NCI-H1048 (cell line): ENCODE measurements around the gene ABCB7.
"Not testable (repeated sequence)": the region's sequence is repeated elsewhere in the genome, so short reads cannot be mapped to it uniquely, and the experiment has no call there.

Experiments
- DNase-seq: peaks from one replicate; lab custom pipeline; 2025; lab: John Stamatoyannopoulos, UW

The ABCB7 gene

DNA sequence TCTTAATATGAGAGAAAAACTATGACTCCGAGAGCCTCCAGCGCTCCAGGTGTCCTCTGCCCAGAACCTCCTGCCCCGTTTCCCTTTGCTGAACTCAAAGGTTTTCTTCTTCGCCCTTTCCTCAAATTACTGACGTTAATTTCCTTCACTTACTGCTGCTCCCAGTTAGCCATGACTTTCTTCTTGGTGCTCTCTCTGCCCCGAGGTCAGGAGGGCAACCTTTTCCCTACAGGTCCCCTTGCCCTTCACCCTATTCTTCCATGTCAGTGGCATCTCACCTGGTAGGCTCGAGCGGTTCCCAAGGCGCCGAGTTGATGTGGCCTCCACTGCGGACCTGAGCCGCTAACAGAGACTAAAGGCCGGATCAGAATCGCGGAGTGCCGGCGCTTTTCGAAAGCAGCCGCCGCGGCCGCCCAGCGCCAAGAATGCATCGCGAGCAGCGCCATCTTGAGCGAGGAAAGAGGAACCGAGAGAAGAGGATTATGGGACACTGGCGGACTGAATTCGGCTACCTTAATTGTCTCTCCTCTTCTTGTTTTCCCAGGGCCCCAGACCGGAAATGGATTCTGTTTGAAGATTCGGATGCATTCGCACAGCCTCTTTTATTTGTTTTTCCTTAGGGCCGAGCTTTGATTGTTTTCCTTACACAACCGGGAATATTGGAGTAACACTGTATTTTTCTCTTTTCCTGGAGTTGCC, at the start of gene ABCB7:
ABCB7 (minus strand) TSS at position 457 of the 699 bp plus-strand sequence; CDS start at position 446, 11 bp downstream.
- DNase-seq, result peak; percentile 24

DNA sequence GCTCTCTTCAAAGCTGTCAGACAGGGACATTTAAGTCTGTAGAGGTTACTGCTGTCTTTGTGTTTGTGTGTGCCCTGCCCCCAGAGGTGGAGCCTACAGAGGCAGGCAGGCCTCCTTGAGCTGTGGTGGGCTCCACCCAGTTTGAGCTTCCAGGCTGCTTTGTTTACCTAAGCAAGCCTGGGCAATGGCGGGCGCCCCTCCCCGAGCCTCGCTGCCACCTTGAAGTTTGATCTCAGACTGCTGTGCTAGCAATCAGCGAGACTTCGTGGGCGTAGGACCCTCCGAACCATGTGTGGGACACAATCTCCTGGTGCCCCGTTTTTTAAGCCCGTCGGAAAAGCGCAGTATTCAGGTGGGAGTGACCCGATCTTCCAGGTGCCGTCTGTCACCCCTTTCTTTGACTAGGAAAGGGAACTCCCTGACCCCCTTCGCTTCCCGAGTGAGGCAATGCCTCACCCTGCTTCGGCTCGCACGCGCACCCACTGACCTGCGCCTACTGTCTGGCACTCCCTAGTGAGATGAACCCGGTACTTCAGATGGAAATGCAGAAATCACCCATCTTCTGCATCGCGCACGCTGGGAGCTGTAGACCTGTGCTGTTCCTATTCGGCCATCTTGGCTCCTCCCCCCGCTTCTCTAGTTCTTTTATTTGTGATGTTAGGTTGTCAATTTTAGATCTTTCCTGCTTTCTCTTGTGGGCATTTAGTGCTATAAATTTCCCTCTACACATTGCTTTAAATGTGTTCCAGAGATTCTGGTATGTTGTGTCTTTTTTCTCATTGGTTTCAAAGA, 32.5 kb upstream of the ABCB7 start:
- not testable (repeated sequence) for DNase-seq

DNA sequence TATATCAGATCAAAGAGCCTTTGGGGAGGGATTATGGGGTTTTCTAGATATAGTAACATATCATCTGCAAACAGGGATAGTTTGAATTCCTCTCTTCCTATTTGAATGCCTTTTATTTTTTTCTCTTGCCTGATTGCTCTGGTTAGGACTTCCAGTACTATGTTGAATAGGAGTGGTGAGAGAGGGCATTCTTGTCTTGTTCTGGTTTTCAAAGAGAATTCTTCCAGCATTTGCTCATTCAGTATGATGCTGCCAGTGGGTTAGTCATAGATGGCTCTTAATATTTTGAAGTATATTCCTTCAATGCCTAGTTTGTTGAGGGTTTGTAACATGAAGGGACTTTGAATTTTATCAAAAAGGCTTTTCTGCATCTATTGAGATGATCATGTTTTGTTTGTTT, 25.6 kb upstream of the ABCB7 start:
- no peak for DNase-seq

DNA sequence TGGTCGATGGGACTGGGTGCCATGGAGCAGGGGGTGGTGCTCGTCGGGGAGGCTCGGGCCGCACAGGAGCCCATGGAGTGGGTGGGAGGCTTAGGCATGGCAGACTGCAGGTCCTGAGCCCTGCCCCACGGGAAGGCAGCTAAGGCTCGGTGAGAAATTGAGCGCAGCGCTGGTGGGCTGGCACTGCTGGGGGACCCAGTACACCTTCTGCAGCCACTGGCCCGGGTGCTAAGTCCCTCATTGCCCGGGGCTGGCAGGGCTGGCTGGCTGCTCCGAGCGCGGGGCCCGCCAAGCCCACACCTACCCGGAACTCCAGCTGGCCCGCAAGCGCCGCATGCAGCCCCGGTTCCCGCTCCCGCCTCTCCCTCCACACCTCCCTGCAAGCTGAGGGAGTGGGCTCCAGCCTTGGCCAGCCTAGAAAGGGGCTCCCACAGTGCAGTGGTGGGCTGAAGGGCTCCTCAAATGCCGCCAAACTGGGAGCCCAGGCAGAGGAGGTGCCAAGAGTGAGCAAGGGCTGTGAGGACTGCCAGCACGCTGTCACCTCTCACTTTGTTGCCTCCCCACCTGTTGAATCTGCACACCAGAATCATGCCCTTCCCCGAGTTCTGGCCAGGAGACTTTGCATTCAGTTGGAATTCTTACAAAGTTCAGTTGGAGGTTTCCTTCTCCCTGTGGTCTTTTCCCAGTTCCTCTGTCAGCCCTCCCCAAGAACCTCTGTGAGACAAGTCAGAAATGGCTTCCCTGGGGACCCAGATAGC, 23.6 kb upstream of the ABCB7 start:
- DNase-seq, result not testable (repeated sequence)

DNA sequence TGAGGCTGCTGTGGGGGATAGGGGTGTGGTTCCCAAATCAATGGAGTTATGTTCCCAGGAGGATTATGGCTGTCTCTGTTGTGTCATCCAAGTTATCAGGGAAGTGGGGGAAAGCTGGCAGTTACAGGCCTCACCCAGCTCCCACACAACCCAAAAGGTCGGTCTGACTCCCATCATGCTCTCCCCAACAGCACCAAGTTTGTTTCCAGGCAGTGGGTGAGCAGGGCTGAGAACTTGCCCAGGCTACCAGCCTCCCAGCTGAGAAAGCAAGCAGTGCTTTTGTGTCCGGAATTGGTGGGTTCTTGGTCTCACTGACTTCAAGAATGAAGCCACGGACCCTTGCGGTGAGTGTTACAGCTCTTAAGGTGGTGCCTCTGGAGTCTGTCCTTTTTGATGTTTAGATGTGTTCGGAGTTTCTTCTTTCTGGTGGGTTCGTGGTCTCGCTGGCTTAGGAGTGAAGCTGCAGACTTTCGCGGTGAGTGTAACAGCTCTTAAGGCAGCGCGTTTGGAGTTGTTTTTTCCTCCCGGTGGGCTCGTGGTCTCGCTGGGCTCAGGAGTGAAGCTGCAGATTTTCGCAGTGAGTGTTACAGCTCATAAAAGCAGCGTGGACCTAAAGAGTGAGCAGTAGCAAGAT, 16.3 kb upstream of the ABCB7 start:
- not testable (repeated sequence) for DNase-seq

DNA sequence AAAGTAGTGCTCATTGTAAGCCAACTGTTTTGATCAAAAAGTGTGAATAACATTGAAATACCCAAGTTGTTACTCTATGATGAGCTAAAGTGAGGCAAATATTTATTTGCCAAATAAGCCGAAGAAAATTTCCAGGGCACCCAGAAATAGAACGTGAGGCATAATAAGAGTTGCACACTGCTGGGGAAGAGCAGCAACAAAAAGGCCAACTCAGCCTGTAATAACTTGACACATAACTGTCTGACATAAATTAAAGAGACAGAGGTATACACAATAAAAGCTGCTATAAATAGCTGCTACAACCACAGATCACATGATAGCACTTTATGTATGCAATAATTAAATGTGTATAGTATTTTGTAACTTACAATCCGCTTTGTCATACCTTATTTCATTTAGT, 2.0 kb upstream of the ABCB7 start:
- DNase-seq, result no peak

DNA sequence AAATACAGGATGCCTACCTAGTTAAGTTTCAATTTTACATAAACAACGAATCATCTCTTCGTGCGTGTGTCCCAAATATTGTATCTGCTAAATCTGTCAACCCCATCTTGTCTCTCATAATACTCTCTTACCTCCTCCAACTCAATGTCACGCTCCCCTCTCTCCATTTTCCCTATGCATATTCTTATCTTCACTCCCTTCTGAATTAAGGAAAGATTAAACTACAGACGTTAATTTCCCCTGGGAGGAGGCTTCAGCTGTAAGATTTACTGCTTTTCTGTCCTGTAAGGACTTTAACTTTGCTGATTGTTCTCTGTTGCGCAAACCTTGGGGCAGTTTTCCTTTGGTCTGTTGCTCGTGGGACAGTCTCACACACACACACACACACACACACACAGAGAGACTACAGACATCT, 455 bp upstream of the ABCB7 start:
- no peak for DNase-seq

DNA sequence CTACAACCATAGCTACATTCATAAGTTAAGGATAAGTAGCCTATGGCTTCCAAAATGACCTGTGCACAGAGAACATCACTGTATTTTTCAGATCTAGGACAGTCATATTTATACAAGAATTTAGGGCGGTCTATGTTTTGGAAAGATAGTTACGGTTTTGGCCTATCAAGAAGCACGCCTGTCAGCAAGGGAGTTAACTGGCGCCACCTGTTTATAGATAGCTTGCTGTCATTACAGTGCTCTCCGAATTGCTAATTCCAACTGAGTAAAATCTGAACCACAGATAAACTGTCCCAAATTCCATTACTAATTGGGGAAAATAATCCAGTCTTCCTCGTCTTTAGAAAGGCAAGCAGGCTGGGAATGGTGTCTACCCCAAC, 646 bp downstream of the ABCB7 start:
- DNase-seq, result no peak

DNA sequence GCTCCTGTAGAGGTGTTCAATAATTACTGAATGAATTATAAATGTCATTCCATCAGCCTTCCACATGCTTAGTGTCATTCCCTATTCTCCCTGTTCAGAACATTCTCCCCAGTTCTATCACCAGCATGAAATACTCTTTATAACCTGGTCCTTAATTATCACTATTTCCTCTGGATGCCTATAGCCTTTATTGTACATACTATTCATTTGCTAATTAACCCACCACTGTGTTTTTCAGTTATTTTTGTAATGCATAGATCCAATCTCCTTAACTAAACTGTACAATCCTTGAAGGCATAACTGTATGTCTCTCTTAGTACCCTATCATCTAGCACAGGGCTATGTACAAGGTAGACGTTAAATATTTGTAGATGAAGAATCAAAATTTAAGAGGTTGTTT, 1.2 kb downstream of the ABCB7 start:
- DNase-seq, result no peak

DNA sequence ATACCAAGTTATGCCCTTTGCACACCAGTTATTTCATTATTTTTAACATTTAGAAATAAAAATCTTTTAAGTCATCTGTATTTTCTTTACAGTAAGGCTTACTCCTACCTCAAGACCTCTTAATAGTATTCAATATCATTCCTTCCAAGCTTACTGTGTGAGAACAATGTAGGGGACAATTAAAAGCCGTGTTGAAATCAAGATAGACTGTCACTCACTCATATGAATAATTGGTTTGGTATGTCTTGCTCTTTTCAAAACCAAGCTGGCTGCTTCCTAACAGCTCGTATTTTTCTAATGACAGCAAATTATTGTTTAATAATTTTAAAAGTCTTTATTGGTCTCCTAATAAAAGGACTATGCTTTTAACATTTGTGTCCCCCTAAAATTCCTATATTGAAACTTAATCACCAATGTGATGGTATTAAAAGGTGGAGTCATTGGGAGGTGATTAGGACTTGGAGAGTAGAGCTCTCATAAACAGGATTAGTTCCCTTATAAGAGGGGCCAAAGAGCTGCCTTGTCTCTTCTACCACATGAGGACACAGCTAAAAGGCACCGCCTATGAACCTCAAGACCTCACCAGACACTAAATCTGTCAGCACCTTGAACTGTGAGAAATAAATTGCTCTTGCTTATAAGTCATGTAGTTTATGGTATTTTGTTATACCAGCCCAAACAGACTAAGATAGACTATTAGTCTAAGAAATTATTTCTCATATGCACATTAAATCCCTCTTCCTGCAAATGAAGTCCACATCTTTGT, 4.1 kb downstream of the ABCB7 start:
- DNase-seq, result no peak

DNA sequence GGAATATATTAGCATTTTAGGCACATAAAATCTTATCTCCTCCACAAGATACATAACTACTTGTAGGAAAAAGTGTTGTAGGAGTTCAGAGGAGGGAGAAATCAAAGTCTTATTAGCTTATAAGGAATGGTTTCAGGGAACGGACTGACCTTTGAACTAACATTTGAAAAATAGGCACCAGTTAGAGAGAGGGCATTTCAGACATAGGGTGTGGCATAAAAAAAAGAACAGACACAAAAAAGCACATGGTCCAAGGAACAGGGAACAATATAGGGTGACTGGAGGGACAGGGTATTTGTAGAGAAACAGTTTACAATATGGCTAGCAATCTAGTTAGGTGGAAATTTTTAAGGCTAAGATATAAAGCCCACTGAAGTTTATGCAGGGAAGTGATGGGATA, 6.4 kb downstream of the ABCB7 start:
- no peak for DNase-seq

DNA sequence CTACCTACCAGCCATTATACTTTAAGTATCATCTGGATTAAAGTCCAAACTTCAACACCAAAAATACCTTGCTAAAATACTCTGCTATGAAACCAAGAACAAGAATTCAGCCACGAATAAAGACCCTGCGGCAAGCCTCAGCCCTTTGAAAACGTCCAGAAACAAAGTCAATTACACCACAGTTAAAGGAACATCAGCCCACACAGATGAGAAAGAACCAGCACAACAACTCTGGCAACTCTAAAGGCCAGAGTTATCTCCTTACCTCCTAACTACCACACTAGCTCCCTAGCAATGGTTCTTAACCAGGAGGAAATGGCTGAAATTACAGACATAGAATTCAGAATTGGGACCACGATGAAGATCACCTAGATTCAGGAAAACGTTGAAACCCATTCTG, 23.4 kb downstream of the ABCB7 start:
- no peak for DNase-seq

DNA sequence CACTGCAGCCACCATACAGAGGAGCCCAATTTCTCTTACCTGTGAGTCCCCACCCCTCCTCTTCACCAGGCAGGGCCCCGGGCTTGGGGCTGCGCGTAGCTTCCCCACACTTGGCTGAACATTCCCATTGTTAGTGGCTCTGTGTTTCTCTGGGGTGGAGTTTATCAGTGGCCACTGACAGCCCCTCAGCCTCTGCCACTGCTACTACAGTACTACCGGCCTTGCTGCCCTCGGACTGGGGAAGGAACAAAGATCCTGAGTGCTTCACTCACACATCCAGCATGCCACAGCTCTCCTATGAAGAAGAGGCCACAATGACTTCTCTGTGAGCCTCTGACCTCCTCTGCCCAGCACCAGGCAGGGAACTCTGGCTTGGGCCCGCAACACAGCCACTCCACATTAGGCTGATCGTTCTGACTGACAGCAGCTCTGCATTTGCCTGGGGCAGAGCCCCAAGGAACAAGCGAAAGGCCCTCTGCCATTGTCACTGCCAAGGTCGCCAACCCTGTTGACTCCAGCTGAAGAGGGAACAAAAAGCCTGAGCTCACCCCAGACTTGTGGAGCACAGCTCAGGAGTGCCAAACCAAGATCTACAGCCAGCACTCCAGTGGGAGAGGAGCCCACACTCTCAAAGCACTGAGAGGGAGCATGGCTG, 24.0 kb downstream of the ABCB7 start:
- DNase-seq, result no peak

DNA sequence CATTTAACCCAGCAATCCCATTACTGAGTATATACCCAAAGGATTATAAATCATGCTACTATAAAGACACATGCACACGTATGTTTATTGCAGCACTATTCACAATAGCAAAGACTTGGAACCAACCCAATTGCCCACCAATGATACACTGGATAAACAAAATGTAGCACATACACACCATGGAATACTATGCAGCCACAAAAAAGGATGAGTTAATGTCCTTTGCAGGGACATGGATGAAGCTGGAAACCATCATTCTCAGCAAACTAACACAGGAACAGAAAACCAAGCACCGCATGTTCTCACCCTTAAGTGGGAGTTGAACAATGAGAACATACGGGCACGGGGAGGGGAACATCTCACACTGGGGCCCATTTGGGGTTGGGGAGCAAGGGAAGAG, 27.0 kb downstream of the ABCB7 start:
- DNase-seq, result not testable (repeated sequence)

DNA sequence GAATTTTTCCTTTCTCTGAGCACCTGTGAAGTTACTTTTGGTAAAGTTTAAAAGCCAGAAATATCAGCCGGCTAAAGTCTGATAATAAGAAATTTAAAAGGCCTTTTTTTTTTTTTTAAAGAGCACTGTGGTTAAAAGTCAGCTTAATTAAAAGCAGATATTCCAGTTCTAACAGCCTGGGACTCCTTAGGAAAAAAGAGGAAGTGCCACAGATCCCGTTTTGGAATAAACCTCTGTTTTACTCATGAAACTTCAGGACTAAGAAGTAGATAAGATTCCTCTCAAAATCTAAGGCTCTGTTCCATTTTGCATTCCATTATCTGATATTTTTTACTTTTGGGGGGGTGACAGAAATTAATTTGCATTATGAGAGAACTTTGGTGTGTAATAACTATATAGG, 37.8 kb downstream of the ABCB7 start:
- DNase-seq, result no peak

DNA sequence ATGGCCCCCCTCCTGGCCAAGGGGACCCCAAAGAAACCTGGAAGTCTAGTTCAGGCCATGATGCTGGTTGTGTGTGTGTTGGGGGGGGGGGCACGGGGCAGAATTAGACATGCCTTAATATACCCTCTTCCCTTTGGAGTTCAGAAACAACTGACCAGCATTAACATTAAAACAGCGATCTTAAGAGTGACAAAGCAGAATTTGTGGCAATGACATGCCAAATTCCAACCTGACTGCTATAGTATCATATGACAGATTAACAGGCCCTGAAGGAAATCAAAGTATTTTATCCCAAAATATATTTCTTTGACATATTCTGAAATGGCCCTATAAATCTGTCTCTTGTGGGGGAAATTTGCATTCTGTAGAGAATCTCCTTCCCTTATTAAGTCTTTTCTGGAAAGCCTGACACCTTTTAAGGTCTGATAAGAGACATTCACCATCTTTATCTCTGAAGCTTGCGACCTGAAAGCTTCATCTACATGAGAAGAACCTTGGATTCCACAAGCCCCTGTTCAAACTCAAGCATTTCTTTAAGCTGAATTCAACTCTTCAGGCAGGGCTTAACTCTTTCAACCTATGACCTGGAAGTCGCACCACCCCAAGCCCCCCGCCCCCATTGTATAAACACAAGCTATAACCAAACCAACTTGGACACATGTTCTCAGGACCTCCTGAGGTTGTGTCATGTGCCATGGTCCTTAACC, 40.2 kb downstream of the ABCB7 start:
- DNase-seq, result no peak

DNA sequence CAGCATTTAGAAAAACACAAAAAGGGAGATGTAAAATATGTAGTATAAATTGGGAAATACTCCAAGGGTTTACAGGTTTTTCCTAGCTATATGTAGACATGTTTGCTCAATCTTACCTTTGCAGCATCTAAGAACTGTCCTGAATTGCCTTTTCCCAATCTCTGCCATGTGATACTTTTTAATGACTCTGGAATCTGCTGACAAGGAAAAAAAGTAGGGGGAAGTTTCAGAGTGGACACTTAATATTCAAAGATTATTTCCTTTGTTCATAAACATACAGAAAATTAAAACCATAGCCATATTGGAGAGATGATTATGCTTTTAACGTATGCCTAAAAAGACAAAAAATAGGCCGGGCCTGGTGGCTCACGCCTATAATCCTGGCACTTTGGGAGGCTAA, 41.4 kb downstream of the ABCB7 start:
- DNase-seq, result no peak

DNA sequence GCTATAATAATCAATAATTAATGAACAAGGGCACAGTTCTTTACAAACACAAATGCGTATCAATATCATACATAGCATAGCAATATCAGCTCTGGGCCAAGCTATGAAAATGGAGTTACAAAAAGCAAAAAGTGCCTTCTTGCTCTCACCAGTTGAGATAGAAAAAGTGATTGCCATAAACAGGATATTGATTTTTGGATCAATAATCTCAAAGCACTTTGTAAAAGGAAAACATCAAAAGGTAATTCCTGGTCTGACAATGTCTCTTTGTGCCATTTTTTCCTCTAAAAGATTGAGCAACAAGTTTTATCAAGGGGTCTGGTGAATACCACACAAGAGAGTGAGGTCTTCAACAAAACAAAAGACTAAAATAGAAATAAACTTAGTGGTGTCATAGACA, 42.4 kb downstream of the ABCB7 start:
- DNase-seq, result no peak

DNA sequence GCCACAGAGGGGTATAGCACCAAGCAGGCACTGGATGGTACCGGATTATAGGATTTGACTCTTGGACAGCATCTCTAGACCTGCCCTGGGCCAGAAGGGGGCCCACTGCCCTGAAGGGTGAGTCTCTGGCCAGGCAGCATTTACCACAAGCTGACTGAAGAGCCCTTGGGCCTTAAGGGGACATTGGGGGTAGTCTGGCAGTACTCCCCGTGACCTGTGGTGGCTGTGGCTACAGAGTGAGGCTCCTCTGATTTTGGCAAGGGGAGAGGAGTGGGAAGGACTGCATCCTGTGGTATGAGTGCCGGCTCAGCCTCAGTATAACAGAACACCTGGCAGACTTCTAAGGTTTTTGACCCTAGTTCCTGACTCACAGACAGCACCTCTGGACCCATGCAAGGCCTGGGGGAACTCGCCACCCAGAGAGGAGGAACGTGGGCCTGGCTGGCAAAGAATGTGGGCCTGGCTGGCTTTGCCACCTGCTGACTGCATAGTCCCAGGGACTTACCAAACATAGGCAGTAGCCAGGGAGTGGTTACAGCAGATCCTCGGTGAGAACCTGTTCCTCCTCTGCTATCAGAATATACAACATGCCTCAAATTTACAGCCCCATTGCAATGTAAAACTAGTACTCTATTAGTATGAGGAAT, 48.1 kb downstream of the ABCB7 start:
- no peak for DNase-seq

DNA sequence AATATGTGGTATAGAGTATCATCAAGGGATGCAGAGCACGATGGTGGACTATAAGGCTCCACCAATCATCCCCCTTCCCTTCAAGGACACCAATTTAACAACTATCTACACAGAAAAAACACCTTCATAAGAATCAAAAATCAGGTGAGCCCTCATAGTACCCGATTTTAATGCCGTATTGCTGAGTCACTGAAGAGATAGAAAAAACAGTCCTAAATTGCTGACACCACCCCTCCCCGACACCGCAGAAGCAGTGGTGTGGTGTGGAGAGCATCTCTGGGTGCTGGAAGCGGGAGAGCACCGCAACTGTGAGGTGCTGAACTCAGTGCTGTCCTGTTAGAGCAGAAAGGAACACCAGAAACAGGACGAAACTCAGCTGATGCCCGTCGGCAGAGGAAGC, 49.3 kb downstream of the ABCB7 start:
- DNase-seq, result no peak
